Neural cell (in vitro differentiated cells): ENCODE data around the gene RITA1. TPM values are rescaled to one million over a fixed set of nuclear protein-coding genes. Genes with fewer than 3 reads are reported as not detected.

Source experiments
- H2AFZ ChIP-seq: fragments of 200-600, 300-800 bp; sonication (generic), shearing (Covaris generic); 2 replicates; pipeline ENCODE4 v1.6.0; 2014; ENCODE audit warnings: low read depth, mild to moderate bottlenecking, antibody characterized with exemption, low read length, moderate library complexity
- H3F3A ChIP-seq: fragments of 200-600 bp; shearing (Covaris generic); 2 replicates; pipeline ENCODE4 v1.6.1; 2016; ENCODE audit warnings: mild to moderate bottlenecking, moderate library complexity, mixed read lengths, antibody characterized with exemption, low read length; ENCODE audit not compliant: insufficient read depth, poor library complexity, severe bottlenecking
- H3K27ac ChIP-seq: fragments of 200-600, 300-800 bp; sonication (generic), shearing (Covaris generic); 2 replicates; pipeline ENCODE4 v1.5.1; 2014; ENCODE audit warnings: mild to moderate bottlenecking, low read length, moderate library complexity
- H3K27me3 ChIP-seq: fragments of 300-800, 200-600 bp; sonication (generic), shearing (Covaris generic); 2 replicates; pipeline ENCODE4 v1.6.0; 2014; ENCODE audit warnings: mild to moderate bottlenecking, low read depth, low read length, moderate library complexity; ENCODE audit not compliant: insufficient read depth
- H3K36me3 ChIP-seq: fragments of 300-800, 200-600 bp; sonication (generic), shearing (Covaris generic); 2 replicates; pipeline ENCODE4 v1.5.1; 2014; ENCODE audit warnings: mild to moderate bottlenecking, antibody characterized with exemption, low read length, moderate library complexity; ENCODE audit not compliant: insufficient read depth
- H3K4me2 ChIP-seq: fragments of 300-800, 200-600 bp; sonication (generic), shearing (Covaris generic); 2 replicates; pipeline ENCODE4 v1.6.0; 2014; ENCODE audit warnings: mild to moderate bottlenecking, low read length
- H3K4me3 ChIP-seq: fragments of 300-800, 200-600 bp; sonication (generic), shearing (Covaris generic); 2 replicates; pipeline ENCODE4 v1.5.1; 2014; ENCODE audit warnings: mild to moderate bottlenecking, low read length, moderate library complexity
- H3K79me2 ChIP-seq: fragments of 200-600 bp; shearing (Covaris generic); replicated peaks from 2 replicates; pipeline ENCODE4 v1.6.0; 2014; ENCODE audit warnings: mild to moderate bottlenecking, low read length, moderate library complexity; ENCODE audit not compliant: insufficient read depth
- H3K9ac ChIP-seq: fragments of 300-800, 200-600 bp; sonication (generic), shearing (Covaris generic); 2 replicates; pipeline ENCODE4 v1.6.1; 2016; ENCODE audit warnings: mild to moderate bottlenecking, low read length, mixed read lengths
- H3K9me2 ChIP-seq: fragments of 200-600 bp; shearing (Covaris generic); 2 replicates; pipeline ENCODE4 v1.6.1; 2016; ENCODE audit warnings: mild to moderate bottlenecking, low read length, mixed read lengths; ENCODE audit not compliant: insufficient read depth
- H3K9me3 ChIP-seq: fragments of 200-600, 300-800 bp; sonication (generic), shearing (Covaris generic); 2 replicates; pipeline ENCODE4 v1.6.1; 2016; ENCODE audit warnings: mild to moderate bottlenecking, mixed run types, low read length, moderate library complexity, mixed read lengths
- H4K20me1 ChIP-seq: fragments of 200-600 bp; shearing (Covaris generic); 2 replicates; pipeline ENCODE4 v1.6.1; 2016; ENCODE audit warnings: mild to moderate bottlenecking, mixed run types; ENCODE audit not compliant: insufficient read depth
- EP300 ChIP-seq: fragments of 450-650 bp; conservative IDR thresholded peaks from 2 replicates; pipeline ENCODE4 v1.6.1; 2014; ENCODE audit warnings: antibody characterized with exemption, mild to moderate bottlenecking, moderate library complexity; ENCODE audit not compliant: poor library complexity, severe bottlenecking
- EZH2 ChIP-seq: fragments of 200-600, 300-800 bp; shearing (Covaris generic), sonication (generic); IDR thresholded peaks from 2 replicates; pipeline ENCODE4 v1.6.1; 2014; ENCODE audit warnings: antibody characterized with exemption, low read length, borderline replicate concordance, mild to moderate bottlenecking; ENCODE audit not compliant: insufficient read depth, poor library complexity, severe bottlenecking
- MXI1 ChIP-seq: fragments of 450-650 bp; conservative IDR thresholded peaks from 2 replicates; pipeline ENCODE4 v1.6.1; 2014; ENCODE audit warnings: antibody characterized with exemption, mild to moderate bottlenecking; ENCODE audit not compliant: poor library complexity, severe bottlenecking
- POLR2AphosphoS5 ChIP-seq: IDR thresholded peaks from 2 replicates; pipeline ENCODE4 v1.6.1; 2012
- RAD21 ChIP-seq: fragments of 450-650 bp; conservative IDR thresholded peaks from 2 replicates; pipeline ENCODE4 v1.6.1; 2014; ENCODE audit warnings: antibody characterized with exemption, mild to moderate bottlenecking, moderate library complexity
- REST ChIP-seq: IDR thresholded peaks from 2 replicates; pipeline ENCODE4 v1.6.1; 2012; ENCODE audit warnings: borderline replicate concordance
- SMC3 ChIP-seq: fragments of 450-650 bp; conservative IDR thresholded peaks from 2 replicates; pipeline ENCODE4 v1.6.1; 2014; ENCODE audit warnings: antibody characterized with exemption, mild to moderate bottlenecking, moderate library complexity; ENCODE audit not compliant: poor library complexity
- TAF1 ChIP-seq: IDR thresholded peaks from 2 replicates; pipeline ENCODE4 v1.6.1; 2012; ENCODE audit warnings: low read depth
- polyA plus RNA-seq: library from polyadenylated mRNA; depleted of rRNA; stranded (reverse); fragments of >200 nt; gene quantifications from 2 replicates; pipeline ENCODE4 v1.2.3, GENCODE V29; 2014
- TF ChIP-seq, protein P1 (sequence below): fragments of 450-650 bp; IDR thresholded peaks from 2 replicates; pipeline ENCODE4 v1.5.1; 2014; ENCODE audit warnings: antibody characterized with exemption, mild to moderate bottlenecking, moderate library complexity; ENCODE audit not compliant: poor library complexity, severe bottlenecking

The RITA1 gene
- polyA plus RNA-seq, 1 donor from 2014 or later: 23.3 TPM

- Histone ChIP-seq H3K79me2 (no peaks in the 10 kb centered on the region), H3K4me2 (no peak overlapping the region), H4K20me1 (no peaks in the 10 kb centered on the region), H2AFZ (no peak overlapping the region), H3K27me3 (no peaks in the 10 kb centered on the region), H3K4me3 (no peak overlapping the region), H3K9ac (no peak overlapping the region), H3F3A (no peaks in the 10 kb centered on the region), H3K9me3 (no peaks in the 10 kb centered on the region), H3K9me2 (no peaks in the 10 kb centered on the region), H3K36me3 (peaks cover under 1% of the 10 kb centered on the region), H3K27ac (no peak overlapping the region)
- no peak for TF ChIP-seq RAD21
- TF ChIP-seq SMC3: no peak
- TF ChIP-seq EP300: no peak
- TF ChIP-seq, protein P1, sequence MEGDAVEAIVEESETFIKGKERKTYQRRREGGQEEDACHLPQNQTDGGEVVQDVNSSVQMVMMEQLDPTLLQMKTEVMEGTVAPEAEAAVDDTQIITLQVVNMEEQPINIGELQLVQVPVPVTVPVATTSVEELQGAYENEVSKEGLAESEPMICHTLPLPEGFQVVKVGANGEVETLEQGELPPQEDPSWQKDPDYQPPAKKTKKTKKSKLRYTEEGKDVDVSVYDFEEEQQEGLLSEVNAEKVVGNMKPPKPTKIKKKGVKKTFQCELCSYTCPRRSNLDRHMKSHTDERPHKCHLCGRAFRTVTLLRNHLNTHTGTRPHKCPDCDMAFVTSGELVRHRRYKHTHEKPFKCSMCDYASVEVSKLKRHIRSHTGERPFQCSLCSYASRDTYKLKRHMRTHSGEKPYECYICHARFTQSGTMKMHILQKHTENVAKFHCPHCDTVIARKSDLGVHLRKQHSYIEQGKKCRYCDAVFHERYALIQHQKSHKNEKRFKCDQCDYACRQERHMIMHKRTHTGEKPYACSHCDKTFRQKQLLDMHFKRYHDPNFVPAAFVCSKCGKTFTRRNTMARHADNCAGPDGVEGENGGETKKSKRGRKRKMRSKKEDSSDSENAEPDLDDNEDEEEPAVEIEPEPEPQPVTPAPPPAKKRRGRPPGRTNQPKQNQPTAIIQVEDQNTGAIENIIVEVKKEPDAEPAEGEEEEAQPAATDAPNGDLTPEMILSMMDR: no peak
- TF ChIP-seq TAF1: no peak
- TF ChIP-seq EZH2: no peak
- no peak for TF ChIP-seq MXI1
- TF ChIP-seq REST: no peak
- TF ChIP-seq POLR2AphosphoS5: no peak
Measured at GRCh38 chr12:113165521-113166450, 19.7 kb upstream of the RITA1 start.

GRCh38 chr12:113167868-113168267, 17.7 kb upstream of the RITA1 start:
- Histone ChIP-seq H3K4me3 (no peak overlapping the region), H3K27ac (no peak overlapping the region), H3K27me3 (no peaks in the 10 kb centered on the region), H3K9me3 (no peaks in the 10 kb centered on the region), H4K20me1 (no peaks in the 10 kb centered on the region), H3F3A (no peaks in the 10 kb centered on the region), H3K9ac (no peak overlapping the region), H3K79me2 (no peaks in the 10 kb centered on the region), H3K4me2 (no peak overlapping the region), H2AFZ (no peak overlapping the region), H3K9me2 (no peaks in the 10 kb centered on the region), H3K36me3 (peaks cover 3% of the 10 kb centered on the region)
- TF ChIP-seq RAD21: no peak
- no peak for TF ChIP-seq REST
